Measurements from ENCODE around the gene STYX. TPM values are rescaled to one million over a fixed set of nuclear protein-coding genes. Genes with fewer than 3 reads are reported as not detected.

STYX gene
- total RNA-seq, 1 experiment from 2014 or later: 24.4 TPM

- DNase-seq: no peak
- Histone ChIP-seq H3K27me3 (replicated peaks; ENCODE audit: control insufficient read depth, insufficient read depth, low read length) (no peaks in the 10 kb centered on the region), H3K4me3 (ENCODE audit: low read depth, low read length) (no peak overlapping the region), H3K9me3 (no peaks in the 10 kb centered on the region), H3K4me1 (no peaks in the 10 kb centered on the region), H3K36me3 (ENCODE audit: control insufficient read depth, insufficient read depth, low read length) (no peaks in the 10 kb centered on the region)
- no peaks in the 10 kb centered on the region for H3K9me3 Mint-ChIP-seq (ENCODE audit: unreplicated experiment)
- no peak overlapping the region for H3K27ac Mint-ChIP-seq (ENCODE audit: unreplicated experiment)
- no peak overlapping the region for H3K4me3 Mint-ChIP-seq (ENCODE audit: unreplicated experiment)
- BruUV-seq (replicated peaks): no TSS peak
- H3K27me3 Mint-ChIP-seq (ENCODE audit: insufficient read depth, unreplicated experiment): no peaks in the 10 kb centered on the region
- TF ChIP-seq, protein P1, sequence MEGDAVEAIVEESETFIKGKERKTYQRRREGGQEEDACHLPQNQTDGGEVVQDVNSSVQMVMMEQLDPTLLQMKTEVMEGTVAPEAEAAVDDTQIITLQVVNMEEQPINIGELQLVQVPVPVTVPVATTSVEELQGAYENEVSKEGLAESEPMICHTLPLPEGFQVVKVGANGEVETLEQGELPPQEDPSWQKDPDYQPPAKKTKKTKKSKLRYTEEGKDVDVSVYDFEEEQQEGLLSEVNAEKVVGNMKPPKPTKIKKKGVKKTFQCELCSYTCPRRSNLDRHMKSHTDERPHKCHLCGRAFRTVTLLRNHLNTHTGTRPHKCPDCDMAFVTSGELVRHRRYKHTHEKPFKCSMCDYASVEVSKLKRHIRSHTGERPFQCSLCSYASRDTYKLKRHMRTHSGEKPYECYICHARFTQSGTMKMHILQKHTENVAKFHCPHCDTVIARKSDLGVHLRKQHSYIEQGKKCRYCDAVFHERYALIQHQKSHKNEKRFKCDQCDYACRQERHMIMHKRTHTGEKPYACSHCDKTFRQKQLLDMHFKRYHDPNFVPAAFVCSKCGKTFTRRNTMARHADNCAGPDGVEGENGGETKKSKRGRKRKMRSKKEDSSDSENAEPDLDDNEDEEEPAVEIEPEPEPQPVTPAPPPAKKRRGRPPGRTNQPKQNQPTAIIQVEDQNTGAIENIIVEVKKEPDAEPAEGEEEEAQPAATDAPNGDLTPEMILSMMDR (IDR thresholded peaks at IDR 0.05; ENCODE audit: insufficient read depth in 1 of 2, low read depth in 1 of 2, low read length in 1 of 2, severe bottlenecking in 1 of 2, unreplicated experiment in 1 of 2): no peak
- H3K36me3 Mint-ChIP-seq (ENCODE audit: insufficient read depth, unreplicated experiment): no peaks in the 10 kb centered on the region
- intact Hi-C loops (cut with micrococcal nuclease; ENCODE audit: unreplicated experiment): no loop called here
- POLR2A ChIA-PET: no interaction called here
- H3K4me1 Mint-ChIP-seq (ENCODE audit: low read depth, unreplicated experiment): no peaks in the 10 kb centered on the region
- CTCF ChIA-PET: no interaction called here
Observed at GRCh38 chr14:52798826-52799225, 68.9 kb downstream of the STYX start.

GRCh38 chr14:52801014-52801712, 71.2 kb downstream of the STYX start:
- CTCF ChIA-PET: interaction anchor here (0.5 kb wide), 1 partner anchor 160 kb away, joined by 3 read pairs; no protein-coding TSS in a partner anchor
- intact Hi-C loops (cut with micrococcal nuclease; ENCODE audit: unreplicated experiment): no loop called here
- Mint-ChIP-seq H3K27ac (ENCODE audit: unreplicated experiment) (no peak overlapping the region), H3K4me3 (ENCODE audit: unreplicated experiment) (no peak overlapping the region), H3K36me3 (ENCODE audit: insufficient read depth, unreplicated experiment) (no peaks in the 10 kb centered on the region), H3K9me3 (ENCODE audit: unreplicated experiment) (no peaks in the 10 kb centered on the region), H3K27me3 (ENCODE audit: insufficient read depth, unreplicated experiment) (no peaks in the 10 kb centered on the region), H3K4me1 (ENCODE audit: low read depth, unreplicated experiment) (no peaks in the 10 kb centered on the region)
- Histone ChIP-seq H3K27me3 (replicated peaks; ENCODE audit: control insufficient read depth, insufficient read depth, low read length) (no peaks in the 10 kb centered on the region), H3K4me1 (no peaks in the 10 kb centered on the region), H3K4me3 (ENCODE audit: low read depth, low read length) (no peak overlapping the region), H3K36me3 (ENCODE audit: control insufficient read depth, insufficient read depth, low read length) (no peaks in the 10 kb centered on the region), H3K9me3 (no peaks in the 10 kb centered on the region)
- POLR2A ChIA-PET: no interaction called here
- TF ChIP-seq, protein P1 (IDR thresholded peaks at IDR 0.05; ENCODE audit: insufficient read depth in 1 of 2, low read depth in 1 of 2, low read length in 1 of 2, severe bottlenecking in 1 of 2, unreplicated experiment in 1 of 2): no peak
- BruUV-seq (replicated peaks): no TSS peak
- DNase-seq: no peak

DNA sequence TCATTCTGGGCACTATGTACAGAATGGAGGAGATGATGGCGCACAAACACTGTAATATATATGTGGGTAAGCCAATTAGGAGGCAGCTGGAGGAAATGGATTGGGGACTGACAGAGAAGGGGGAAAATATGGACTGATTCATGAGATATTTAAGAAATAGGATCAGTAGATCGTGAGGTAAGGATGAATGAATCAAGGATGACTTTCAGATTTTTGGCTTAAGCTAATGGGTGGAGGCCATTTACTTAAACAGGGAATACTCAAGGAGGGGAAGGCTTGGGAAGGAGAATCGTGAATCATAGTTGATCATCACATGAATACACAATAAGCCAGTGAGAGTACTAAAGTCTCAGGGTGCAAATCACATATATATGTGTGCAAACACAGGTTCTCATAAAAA, 72.6 kb downstream of the STYX start:
- H3K27me3 Mint-ChIP-seq (ENCODE audit: insufficient read depth, unreplicated experiment): no peaks in the 10 kb centered on the region
- DNase-seq: no peak
- H3K36me3 Mint-ChIP-seq (ENCODE audit: insufficient read depth, unreplicated experiment): no peaks in the 10 kb centered on the region
- Histone ChIP-seq H3K36me3 (ENCODE audit: control insufficient read depth, insufficient read depth, low read length) (no peaks in the 10 kb centered on the region), H3K4me1 (no peaks in the 10 kb centered on the region), H3K27me3 (replicated peaks; ENCODE audit: control insufficient read depth, insufficient read depth, low read length) (no peaks in the 10 kb centered on the region), H3K9me3 (no peaks in the 10 kb centered on the region), H3K4me3 (ENCODE audit: low read depth, low read length) (no peak overlapping the region)
- H3K4me1 Mint-ChIP-seq (ENCODE audit: low read depth, unreplicated experiment): no peaks in the 10 kb centered on the region
- H3K4me3 Mint-ChIP-seq (ENCODE audit: unreplicated experiment): no peak overlapping the region
- CTCF ChIA-PET: no interaction called here
- H3K9me3 Mint-ChIP-seq (ENCODE audit: unreplicated experiment): no peaks in the 10 kb centered on the region
- intact Hi-C loops (cut with micrococcal nuclease; ENCODE audit: unreplicated experiment): no loop called here
- TF ChIP-seq, protein P1 (IDR thresholded peaks at IDR 0.05; ENCODE audit: insufficient read depth in 1 of 2, low read depth in 1 of 2, low read length in 1 of 2, severe bottlenecking in 1 of 2, unreplicated experiment in 1 of 2): no peak
- POLR2A ChIA-PET: no interaction called here
- BruUV-seq (replicated peaks): no TSS peak
- no peak overlapping the region for H3K27ac Mint-ChIP-seq (ENCODE audit: unreplicated experiment)
